Activated CD8-positive, alpha-beta memory T cell treated with anti-CD3 and anti-CD28 coated beads for 48 hours (primary cell): ENCODE results near the gene APH1A.
"Not testable (repeated sequence)": the region's sequence is repeated elsewhere in the genome, so short reads cannot be mapped to it uniquely, and the experiment has no call there.

Source experiments
- DNase-seq, 3 experiments: peaks; one replicate each; pipeline ENCODE4 v3.0.0-alpha.2; 2020; ENCODE audit warnings: low read depth in 2 of 3, low spot score in 2 of 3

The APH1A gene

DNA sequence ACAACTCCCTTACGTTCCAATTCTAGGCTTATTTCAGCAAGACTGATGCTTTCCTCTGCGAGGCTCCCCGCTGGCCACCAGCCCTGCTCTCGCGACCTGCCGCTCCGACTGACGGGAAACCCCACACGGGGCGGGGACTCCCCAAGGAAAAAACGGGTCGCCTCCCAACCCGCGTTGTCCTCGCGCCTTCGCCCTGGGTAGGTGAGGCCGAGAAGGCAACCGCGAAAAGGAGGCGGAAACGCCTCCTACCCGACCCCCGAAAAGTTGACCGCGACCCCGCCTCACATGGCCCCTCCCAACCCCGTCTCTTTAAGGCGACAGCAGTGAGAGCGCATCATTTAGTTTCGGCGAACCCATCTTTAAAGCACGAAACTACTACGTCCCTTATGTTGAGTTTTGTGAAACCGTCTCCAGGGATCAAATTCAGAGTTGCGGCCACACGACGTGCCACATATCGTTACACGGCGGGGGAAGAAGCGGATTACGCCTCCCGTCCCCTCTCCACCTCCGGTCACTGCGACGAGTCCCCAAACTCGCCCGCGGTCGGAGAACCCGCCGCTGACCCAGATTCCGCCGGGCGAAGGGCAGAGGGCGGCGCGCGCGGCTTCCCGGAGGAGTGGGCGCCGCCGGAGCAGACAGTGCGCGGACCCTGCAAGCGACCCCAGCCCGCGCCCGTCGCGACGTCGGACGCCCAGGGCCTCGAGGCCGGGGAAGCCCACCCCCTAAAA, 34.1 kb downstream of the APH1A start:
- DNase-seq, result peak; percentile 75 to 91 (median 77)

DNA sequence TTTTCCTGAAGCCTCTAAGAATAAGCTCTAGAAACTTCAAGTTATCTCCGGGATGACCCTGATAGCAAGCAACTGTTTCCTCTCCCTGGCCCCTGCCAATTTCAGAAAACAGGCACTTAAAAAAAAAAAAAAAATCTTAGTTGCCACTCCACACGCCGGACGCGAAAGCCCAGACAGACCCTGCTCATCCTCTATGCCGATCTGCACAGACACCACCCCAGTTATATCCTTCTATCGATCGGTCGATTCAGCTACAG, 34.6 kb downstream of the APH1A start:
- DNase-seq, result no peak

DNA sequence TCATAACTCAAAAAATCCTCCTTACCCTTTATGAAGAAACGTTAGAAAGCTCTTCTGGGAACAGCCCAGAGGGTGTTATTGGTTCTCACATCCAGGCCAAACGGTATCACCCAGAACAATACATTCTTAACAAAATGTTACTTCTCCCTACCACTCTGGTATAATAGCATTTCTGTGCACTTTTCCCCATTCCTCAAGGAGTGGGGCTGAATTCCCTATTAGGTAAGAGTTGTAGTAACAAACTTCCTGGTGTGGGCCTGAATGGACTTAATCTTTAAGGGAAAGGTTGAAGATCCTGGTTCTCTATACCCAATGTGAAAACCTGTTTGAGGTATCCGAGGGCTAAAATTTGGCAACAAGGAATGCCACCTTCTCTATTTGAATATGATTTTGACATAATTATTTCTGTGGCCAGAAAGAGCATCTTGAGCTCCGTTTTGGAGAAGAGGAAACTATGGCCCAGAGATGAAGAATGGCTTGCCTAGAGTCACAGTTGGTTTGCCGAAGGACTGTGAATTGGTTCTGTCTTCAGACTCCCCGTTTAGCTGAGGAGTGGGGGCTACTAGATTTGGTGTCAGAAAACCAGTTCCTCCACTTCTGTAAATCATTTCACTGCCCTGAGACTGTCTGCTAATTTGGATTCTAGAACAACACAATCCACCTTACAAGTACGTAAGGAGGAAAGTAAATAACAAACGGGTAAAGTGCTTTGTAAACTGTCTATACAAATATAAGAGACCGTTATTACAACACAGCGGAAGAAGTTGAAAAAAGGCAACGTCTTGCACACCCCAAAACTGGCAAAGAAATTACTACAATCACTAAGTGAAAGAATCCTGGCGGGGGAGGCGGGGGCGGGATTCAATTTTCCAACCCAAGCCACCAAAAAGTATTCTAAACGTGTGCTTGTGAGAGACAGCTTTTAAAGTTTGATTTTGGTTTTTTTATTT, 35.2 kb downstream of the APH1A start:
- peak in 1 of 3 experiments; percentile 10 for DNase-seq

DNA sequence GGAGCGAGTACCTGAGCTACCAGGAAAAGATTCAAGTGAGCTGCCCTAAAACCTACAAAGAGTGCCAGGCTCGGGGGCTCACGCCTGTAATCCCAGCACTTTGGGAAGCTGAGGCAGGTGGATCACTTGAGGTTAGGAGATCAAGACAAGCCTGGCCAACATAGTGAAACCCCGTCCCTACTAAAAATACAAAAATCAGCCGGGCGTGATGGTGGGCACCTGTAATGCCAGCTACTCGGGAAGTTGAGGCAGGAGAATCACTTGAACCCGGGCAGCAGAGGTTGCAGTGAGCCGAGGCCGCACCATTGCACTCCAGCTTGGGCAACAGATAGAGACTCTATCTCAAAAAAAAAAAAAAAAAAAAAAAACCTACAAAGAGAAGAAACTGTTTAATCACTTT, 35.9 kb downstream of the APH1A start:
- DNase-seq, result not testable (repeated sequence)

DNA sequence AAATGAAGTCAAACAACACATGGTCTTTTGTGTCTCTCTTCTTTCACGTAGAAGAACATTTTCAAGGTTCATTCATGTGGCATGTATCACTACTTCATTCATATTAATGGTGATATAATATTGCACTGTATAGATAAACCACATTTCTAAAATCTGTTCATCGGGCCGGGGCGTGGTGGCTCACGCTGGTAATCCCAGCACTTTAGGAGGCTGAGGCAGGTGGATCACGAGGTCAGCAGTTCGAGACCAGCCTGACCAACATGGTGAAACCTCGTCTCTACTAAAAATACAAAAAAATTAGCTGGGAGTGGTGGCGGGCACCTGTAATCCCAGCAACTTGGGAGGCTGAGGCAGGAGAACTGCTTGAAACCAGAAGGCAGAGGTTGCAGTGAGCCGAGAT, 40.6 kb downstream of the APH1A start:
- DNase-seq, result not testable (repeated sequence)

DNA sequence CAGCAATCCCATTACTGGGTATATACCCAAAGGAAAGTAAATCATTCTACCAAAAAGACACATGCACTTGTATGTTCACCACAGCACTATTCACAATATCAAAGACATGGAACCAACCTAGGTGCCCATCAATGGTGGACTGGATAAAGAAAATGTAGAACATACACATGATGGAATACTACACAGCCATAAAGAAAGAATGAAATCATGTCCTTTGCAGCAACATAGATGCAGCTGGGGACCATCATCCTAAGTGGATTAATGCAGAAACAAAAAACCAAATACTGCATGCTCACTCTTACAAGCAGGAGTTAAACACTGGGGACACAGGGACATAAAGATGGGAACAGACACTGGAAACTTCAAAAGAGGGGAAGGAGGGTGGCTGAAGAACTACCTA, 41.6 kb downstream of the APH1A start:
- DNase-seq, result no peak

DNA sequence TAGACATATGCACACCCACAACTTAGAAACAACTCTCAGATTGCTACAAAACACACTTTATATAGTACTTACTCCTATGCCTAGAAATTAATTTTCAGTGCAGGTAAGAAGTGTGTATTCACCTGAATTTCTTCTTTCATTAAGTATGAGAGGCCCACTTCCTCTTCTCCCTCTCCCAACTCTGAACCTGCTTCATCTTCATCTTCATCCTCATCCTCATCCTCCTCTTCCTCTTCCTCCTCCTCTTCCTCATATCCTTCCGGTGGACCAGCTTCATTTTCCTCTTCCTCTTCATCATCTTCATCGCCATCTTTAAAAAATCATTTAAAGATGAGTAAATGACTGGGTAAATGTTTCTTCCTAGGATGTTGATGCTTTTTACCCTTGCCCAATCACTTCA, 42.3 kb downstream of the APH1A start:
- no peak for DNase-seq

DNA sequence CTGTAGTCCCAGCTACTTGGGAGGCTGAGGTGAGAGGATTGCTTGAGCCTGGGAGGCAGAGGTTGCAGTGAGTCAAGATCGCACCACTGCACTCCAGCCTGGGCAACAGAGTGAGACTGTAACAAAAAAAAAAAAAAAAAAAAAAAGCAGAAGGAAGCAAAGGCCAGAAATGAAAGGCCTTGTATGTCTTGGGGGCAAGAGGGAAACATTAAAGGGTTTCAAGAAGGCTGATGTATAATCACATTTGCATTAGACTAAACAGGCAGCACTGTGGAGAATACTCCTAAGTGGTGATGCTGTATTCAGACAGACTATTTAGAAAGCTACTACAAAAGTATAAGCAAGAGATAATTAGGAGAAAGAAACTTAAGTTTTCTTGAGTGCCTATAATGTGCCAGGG, 43.3 kb downstream of the APH1A start:
- DNase-seq, result no peak

DNA sequence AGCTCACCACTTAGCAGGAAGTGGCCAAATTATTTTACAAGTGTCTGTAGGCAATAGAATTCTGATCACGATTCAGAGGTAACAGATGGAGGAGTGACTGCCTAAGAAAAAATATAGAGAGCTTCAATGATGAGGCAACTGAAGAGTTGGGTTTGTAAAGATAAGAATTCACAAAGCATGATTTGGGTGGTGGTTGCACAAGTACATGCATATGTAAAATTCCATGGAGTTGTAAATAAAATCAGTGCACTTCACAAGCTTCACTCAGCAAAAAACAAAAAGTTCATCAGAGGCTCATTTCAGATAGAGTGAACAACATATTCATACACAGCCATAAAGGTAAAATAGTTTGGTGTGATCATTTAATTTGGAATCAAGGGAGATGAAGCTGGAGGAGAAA, 43.8 kb downstream of the APH1A start:
- no peak for DNase-seq

DNA sequence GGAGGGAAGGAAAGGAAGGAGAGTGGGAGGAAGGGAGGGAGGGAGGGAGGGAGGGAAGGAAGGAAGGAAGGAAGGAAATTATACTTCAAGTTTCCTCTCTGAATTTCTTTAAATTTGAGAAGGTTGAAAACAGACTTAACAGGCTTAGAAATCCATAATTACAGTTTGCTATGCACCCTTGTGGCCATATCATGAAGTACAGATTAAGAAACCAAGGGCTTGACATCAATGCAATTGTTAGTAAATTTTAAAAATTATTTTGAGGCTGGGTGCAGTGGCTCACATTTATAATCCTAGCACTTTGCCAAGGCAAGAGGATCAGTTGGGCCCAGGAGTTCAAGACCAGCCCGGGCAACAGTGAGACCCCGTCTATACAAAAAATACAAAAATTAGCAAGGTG, 47.3 kb downstream of the APH1A start:
- DNase-seq, result no peak

DNA sequence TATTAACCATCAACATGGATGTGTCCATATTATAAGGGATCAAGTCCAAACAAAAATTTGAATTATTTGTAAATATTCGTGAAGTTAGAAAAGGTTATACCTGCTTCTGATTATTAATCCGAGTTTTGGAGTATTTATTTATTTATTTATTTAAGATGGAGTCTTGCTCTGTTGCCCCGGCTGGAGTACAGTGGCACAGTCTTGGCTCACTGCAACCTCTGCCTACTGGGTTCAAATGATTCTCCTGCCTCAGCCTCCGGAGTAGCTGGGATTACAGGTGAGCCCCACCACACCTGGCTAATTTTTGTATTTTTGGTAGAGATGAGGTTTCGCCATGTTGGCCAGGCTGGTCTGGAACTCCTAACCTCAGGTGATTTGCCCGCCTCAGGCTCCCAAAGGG, 53.0 kb downstream of the APH1A start:
- DNase-seq, result not testable (repeated sequence)
